Endothelial cell of umbilical vein (primary cell): Measurements from ENCODE around the gene CELF2. TPM values are rescaled to one million over a fixed set of nuclear protein-coding genes. Genes with fewer than 3 reads are reported as not detected.

Source experiments
- BruUV-seq: library from RNA; stranded (reverse); fragments of 400-500 nt; replicated peaks from 2 replicates; lab custom pipeline; 2021; lab: Mats Ljungman, UMichigan
- CTCF ChIA-PET: fragments of 300-600, 350-600 bp; sonication (Branson Sonifier 250); formaldehyde crosslinking; loops from one replicate; lab custom pipeline; 2021; ENCODE audit warnings: antibody characterized with exemption, inconsistent platforms; lab: Charles Lee
- POLR2A ChIA-PET: fragments of 300-600, 350-600 bp; sonication (Branson Sonifier 250); formaldehyde crosslinking; loops from one replicate; lab custom pipeline; 2021; ENCODE audit warnings: antibody characterized with exemption, inconsistent platforms; lab: Charles Lee
- DNase-seq: peaks from one replicate; pipeline ENCODE4 v3.0.0-alpha.2; 2011; ENCODE audit warnings: low read depth, low spot score
- FAIRE-seq: peaks from 2 replicates; lab custom pipeline; 2011; peaks lifted over from hg19 to GRCh38; lab: Jason Lieb, UNC
- H2AFZ ChIP-seq: 2 replicates; pipeline ENCODE4 v1.6.0; 2012; ENCODE audit warnings: low read depth, low read length, control low read depth, inconsistent platforms
- H3K27ac ChIP-seq: 2 replicates; pipeline ENCODE4 v1.5.1; 2011; ENCODE audit warnings: low read depth, mild to moderate bottlenecking, control low read depth, low read length, moderate library complexity; ENCODE audit not compliant: insufficient read depth
- H3K27me3 ChIP-seq, 2 experiments: 2 replicates each; pipeline versions ENCODE4 v1.6.0 to v1.6.1; 2011; ENCODE audit warnings: low read length in 2 of 2, mixed read lengths in 1 of 2; ENCODE audit not compliant: control insufficient read depth in 2 of 2, insufficient read depth in 2 of 2
- H3K36me3 ChIP-seq, 2 experiments: 2 replicates in 1 of 2; 3 replicates in 1 of 2; pipeline ENCODE4 v1.5.1; 2011; ENCODE audit warnings: low read length in 2 of 2, mild to moderate bottlenecking in 1 of 2, moderate library complexity in 1 of 2; ENCODE audit not compliant: control insufficient read depth in 2 of 2, insufficient read depth in 2 of 2; ENCODE audit errors: extremely low read depth in 1 of 2
- H3K4me1 ChIP-seq: 3 replicates; pipeline ENCODE4 v1.5.1; 2011; ENCODE audit warnings: mild to moderate bottlenecking, low read length; ENCODE audit not compliant: control insufficient read depth, insufficient read depth; ENCODE audit errors: extremely low read depth
- H3K4me2 ChIP-seq: 2 replicates; pipeline ENCODE4 v1.6.1; 2011; ENCODE audit warnings: low read length, control low read depth, mixed read lengths; ENCODE audit not compliant: insufficient read depth
- H3K4me3 ChIP-seq, 3 experiments: fragments of 200-600 bp in 1 of 3; sonication (generic), shearing (Covaris generic) in 1 of 3; replicated peaks in 1 of 3; 2 replicates each; pipeline ENCODE4 v1.5.1; 2011 to 2016; ENCODE audit warnings: control low read depth in 3 of 3, low read length in 3 of 3, mild to moderate bottlenecking in 2 of 3, inconsistent platforms in 1 of 3, low read depth in 1 of 3, moderate library complexity in 1 of 3; ENCODE audit not compliant: insufficient read depth in 1 of 3
- H3K79me2 ChIP-seq: 2 replicates; pipeline ENCODE4 v1.6.0; 2012; ENCODE audit warnings: low read length, inconsistent platforms; ENCODE audit not compliant: control insufficient read depth, insufficient read depth
- H3K9ac ChIP-seq: replicated peaks from 2 replicates; pipeline ENCODE3; 2011; ENCODE audit warnings: low read length, control low read depth; ENCODE audit not compliant: insufficient read depth; ENCODE audit errors: extremely low read depth
- H3K9me1 ChIP-seq: replicated peaks from 3 replicates; pipeline ENCODE4 v1.6.0; 2011; ENCODE audit warnings: mild to moderate bottlenecking, low read length; ENCODE audit not compliant: control insufficient read depth, insufficient read depth; ENCODE audit errors: extremely low read depth
- H3K9me3 ChIP-seq: replicated peaks from 2 replicates; pipeline ENCODE4 v1.5.1; 2012; ENCODE audit warnings: low read length, inconsistent platforms; ENCODE audit not compliant: control insufficient read depth, insufficient read depth
- H4K20me1 ChIP-seq: replicated peaks from 2 replicates; pipeline ENCODE3; 2011; ENCODE audit warnings: mild to moderate bottlenecking, low read length; ENCODE audit not compliant: control insufficient read depth, insufficient read depth; ENCODE audit errors: extremely low read depth
- CTCF ChIP-seq, 2 donors: IDR thresholded peaks; 1 replicate in 1 of 2; 2 replicates in 1 of 2; pipeline ENCODE4 v1.5.1; 2011; ENCODE audit warnings: low read length in 2 of 2, mild to moderate bottlenecking in 2 of 2, moderate library complexity in 2 of 2, control low read depth in 1 of 2, inconsistent platforms in 1 of 2, low read depth in 1 of 2; ENCODE audit not compliant: insufficient read depth in 1 of 2; ENCODE audit errors: extremely low read depth in 1 of 2
- EZH2 ChIP-seq: IDR thresholded peaks from 2 replicates; pipeline ENCODE4 v1.6.1; 2012; ENCODE audit warnings: borderline replicate concordance, low read depth, mild to moderate bottlenecking, moderate library complexity, low read length, inconsistent platforms; ENCODE audit not compliant: severe bottlenecking
- FOS ChIP-seq: IDR thresholded peaks from 2 replicates; pipeline ENCODE4 v1.6.1; 2011; ENCODE audit warnings: mild to moderate bottlenecking, low read length, moderate library complexity, borderline replicate concordance; ENCODE audit not compliant: insufficient read depth
- GATA2 ChIP-seq: IDR thresholded peaks from 2 replicates; pipeline ENCODE4 v1.7.0; 2011; ENCODE audit warnings: low read depth, mild to moderate bottlenecking, moderate library complexity, mixed read lengths, low read length; ENCODE audit not compliant: insufficient read length, insufficient read depth
- JUN ChIP-seq: IDR thresholded peaks from 2 replicates; pipeline ENCODE4 v1.6.1; 2011; ENCODE audit warnings: borderline replicate concordance, low read depth; ENCODE audit not compliant: insufficient read length, insufficient read depth
- MAX ChIP-seq: IDR thresholded peaks from 2 replicates; pipeline ENCODE4 v1.6.1; 2011; ENCODE audit not compliant: insufficient read depth, insufficient read length
- MYC ChIP-seq: IDR thresholded peaks from one replicate; pipeline ENCODE4 v1.6.1; 2011; ENCODE audit warnings: mild to moderate bottlenecking, low read depth, low read length
- POLR2A ChIP-seq: IDR thresholded peaks from 2 replicates; pipeline ENCODE4 v1.6.1; 2012; ENCODE audit warnings: low read depth, mild to moderate bottlenecking, control low read depth, low read length
- POLR2AphosphoS5 ChIP-seq: IDR thresholded peaks from 2 replicates; pipeline ENCODE4 v1.6.1; 2012; ENCODE audit warnings: low read depth, mild to moderate bottlenecking, control low read depth, low read length, moderate library complexity; ENCODE audit not compliant: insufficient read depth
- dilution Hi-C: fragments of 300-500 bp; cut with MboI; formaldehyde crosslinking; loops from one replicate; pipeline ENCODE4 v1.15.0; 2019; ENCODE audit warnings: low sequenced_read_pairs; ENCODE audit not compliant: extremely low pct_ligation_motif_present
- intact Hi-C: fragments of 100-400 bp; cut with micrococcal nuclease; formaldehyde crosslinking; loops from one replicate; pipeline ENCODE4 v1.10.0; 2022
- polyA plus RNA-seq, 4 experiments: library from polyadenylated mRNA; depleted of rRNA in 3 of 4; stranded (reverse) in 3 of 4; unstranded in 1 of 4; fragments of >200 nt; gene quantifications; 2 replicates each; pipeline versions ENCODE4 v1.2.1 to v1.2.3, GENCODE V29; 2011 to 2012; ENCODE audit warnings: missing spikeins in 1 of 4
- total RNA-seq: library from RNA; stranded (reverse); gene quantifications from 2 replicates; pipeline ENCODE4 v1.2.3, GENCODE V29; 2021

Gene CELF2
- total and polyA plus RNA-seq, 2 donors (not counting 3 experiments of a cell fraction or from before 2014, with no cell fraction given), result 21.6 to 42.6 TPM

GRCh38 chr10:11096422-11096821 is 78.8 kb downstream of the CELF2 start:
- dilution Hi-C loops, result no loop called here
- TF ChIP-seq MYC (no peak), MAX (no peak), POLR2A (no peak), JUN (no peak), CTCF (IDR thresholded peaks at IDR 0.05; ENCODE audit: extremely low read depth in 1 of 2, insufficient read depth in 1 of 2, low read depth in 1 of 2, low read length in 2 of 2) (no peak), GATA2 (no peak), FOS (no peak), EZH2 (no peak), POLR2AphosphoS5 (no peak)
- no peak overlapping the region for H3K27ac ChIP-seq
- H3K4me3 ChIP-seq, result no peak overlapping the region
- no peaks in the 10 kb centered on the region for H3K27me3 ChIP-seq
- no peaks in the 10 kb centered on the region for H3K36me3 ChIP-seq
- BruUV-seq, result no TSS peak
- peaks cover 2% of the 10 kb centered on the region for H4K20me1 ChIP-seq
- POLR2A ChIA-PET, result no interaction called here
- no peak overlapping the region for H2AFZ ChIP-seq
- DNase-seq (no peak), FAIRE-seq (no peak)
- CTCF ChIA-PET, result interaction anchor here (0.6 to 1.6 kb wide), 2 partner anchors 12 to 14 kb away, joined by 3 to 4 read pairs; no protein-coding TSS in a partner anchor
- intact Hi-C loops, result no loop called here
- H3K4me2 ChIP-seq, result no peak overlapping the region
- H3K79me2 ChIP-seq, result no peaks in the 10 kb centered on the region
- H3K9me1 ChIP-seq, result no peaks in the 10 kb centered on the region
- H3K9me3 ChIP-seq, result no peaks in the 10 kb centered on the region
- no peak overlapping the region for H3K9ac ChIP-seq
- no peaks in the 10 kb centered on the region for H3K4me1 ChIP-seq
